IMR-90 (cell line): ENCODE data around the gene SLC2A14. TPM values are rescaled to one million over a fixed set of nuclear protein-coding genes. Genes with fewer than 3 reads are reported as not detected.
A peak's percentile ranks its signal among the peaks of the same experiment; 100 is the strongest.

Experiments
- ATAC-seq: fragments of 200-7000 bp; cut with Tn5 transposase; 2 replicates; pipeline ENCODE4 v1.9.1; 2020; ENCODE audit warnings: low read depth, mild to moderate bottlenecking, moderate library complexity
- BruUV-seq: library from RNA; stranded (reverse); fragments of 400-500 nt; replicated peaks from 2 replicates; lab custom pipeline; 2021; lab: Mats Ljungman, UMichigan
- CTCF ChIA-PET: fragments of 300-600 bp; formaldehyde crosslinking; extraction: SDS; loops from one replicate; lab custom pipeline; 2021; ENCODE audit warnings: antibody characterized with exemption; lab: Yijun Ruan, JAX
- POLR2A ChIA-PET: fragments of 300-600 bp; sonication (Branson Sonifier 250); formaldehyde crosslinking; loops from one replicate; lab custom pipeline; 2022; ENCODE audit warnings: antibody characterized with exemption; ENCODE audit not compliant: unreplicated experiment; lab: Charles Lee
- DNase-seq: peaks from one replicate; pipeline ENCODE4 v3.0.0; 2013
- H2AFZ ChIP-seq: replicated peaks from 2 replicates; pipeline ENCODE3; 2013; ENCODE audit warnings: low read length, mild to moderate bottlenecking; ENCODE audit not compliant: poor library complexity
- H2AK5ac ChIP-seq: 2 replicates; pipeline ENCODE4 v1.6.1; 2013; ENCODE audit warnings: low read depth, low read length, inconsistent platforms
- H2AK9ac ChIP-seq: replicated peaks from 2 replicates; pipeline ENCODE3; 2013; ENCODE audit warnings: mild to moderate bottlenecking, low read depth, low read length, moderate library complexity; ENCODE audit not compliant: poor library complexity
- H2BK120ac ChIP-seq: 2 replicates; pipeline ENCODE4 v1.6.1; 2013; ENCODE audit warnings: low read depth, low read length, inconsistent platforms
- H2BK15ac ChIP-seq: 3 replicates; pipeline ENCODE4 v1.6.1; 2013; ENCODE audit warnings: low read depth, low read length, inconsistent platforms
- H2BK20ac ChIP-seq: 2 replicates; pipeline ENCODE4 v1.6.1; 2013; ENCODE audit warnings: low read depth, mild to moderate bottlenecking, inconsistent platforms, low read length, moderate library complexity
- H2BK5ac ChIP-seq: 2 replicates; pipeline ENCODE4 v1.6.1; 2013; ENCODE audit warnings: mild to moderate bottlenecking, low read depth, low read length, inconsistent platforms; ENCODE audit not compliant: poor library complexity, severe bottlenecking
- H3K14ac ChIP-seq: replicated peaks from 2 replicates; pipeline ENCODE4 v1.6.1; 2013; ENCODE audit warnings: low read depth, low read length, inconsistent platforms
- H3K18ac ChIP-seq: 2 replicates; pipeline ENCODE4 v1.6.1; 2013; ENCODE audit warnings: low read depth, low read length, control low read depth
- H3K23ac ChIP-seq: 2 replicates; pipeline ENCODE4 v1.6.1; 2013; ENCODE audit warnings: low read depth, low read length, inconsistent platforms
- H3K27ac ChIP-seq: 2 replicates; pipeline ENCODE4 v1.5.1; 2013; ENCODE audit warnings: mild to moderate bottlenecking, control low read depth, low read length; ENCODE audit not compliant: insufficient read depth
- H3K27me3 ChIP-seq: 2 replicates; pipeline ENCODE4 v1.6.1; 2013; ENCODE audit warnings: low read length; ENCODE audit not compliant: control insufficient read depth, insufficient read depth
- H3K36me3 ChIP-seq: 2 replicates; pipeline ENCODE4 v1.6.1; 2013; ENCODE audit warnings: low read length, mixed read lengths; ENCODE audit not compliant: control insufficient read depth, insufficient read depth
- H3K4ac ChIP-seq: 2 replicates; pipeline ENCODE4 v1.6.1; 2013; ENCODE audit warnings: low read depth, low read length, inconsistent platforms
- H3K4me1 ChIP-seq: 2 replicates; pipeline ENCODE4 v1.6.1; 2013; ENCODE audit warnings: low read length, mixed read lengths; ENCODE audit not compliant: control insufficient read depth, insufficient read depth
- H3K4me2 ChIP-seq: 2 replicates; pipeline ENCODE4 v1.6.1; 2013; ENCODE audit warnings: low read depth, mild to moderate bottlenecking, control low read depth, low read length, moderate library complexity
- H3K4me3 ChIP-seq: 2 replicates; pipeline ENCODE4 v1.5.1; 2013; ENCODE audit warnings: low read depth, mild to moderate bottlenecking, control low read depth, low read length, moderate library complexity; ENCODE audit not compliant: insufficient read depth
- H3K56ac ChIP-seq: 2 replicates; pipeline ENCODE4 v1.6.1; 2013; ENCODE audit warnings: low read length, inconsistent platforms; ENCODE audit not compliant: insufficient read depth; ENCODE audit errors: extremely low read depth
- H3K79me1 ChIP-seq, 2 experiments: 2 replicates each; pipeline ENCODE4 v1.6.1; 2013; ENCODE audit warnings: low read length in 2 of 2, inconsistent platforms in 1 of 2, low read depth in 1 of 2
- H3K9ac ChIP-seq: 2 replicates; pipeline ENCODE4 v1.6.1; 2013; ENCODE audit warnings: low read depth, low read length, control low read depth
- H3K9me1 ChIP-seq: 2 replicates; pipeline ENCODE4 v1.6.1; 2013; ENCODE audit warnings: low read length, inconsistent platforms; ENCODE audit not compliant: insufficient read depth
- H3K9me3 ChIP-seq: 2 replicates; pipeline ENCODE4 v1.6.1; 2013; ENCODE audit warnings: low read length; ENCODE audit not compliant: control insufficient read depth, insufficient read depth
- H4K20me1 ChIP-seq: 2 replicates; pipeline ENCODE4 v1.6.1; 2013; ENCODE audit warnings: low read length, inconsistent platforms; ENCODE audit not compliant: insufficient read depth
- H4K5ac ChIP-seq: 2 replicates; pipeline ENCODE4 v1.6.1; 2013; ENCODE audit warnings: mild to moderate bottlenecking, low read depth, low read length, control low read depth
- H4K8ac ChIP-seq, 2 experiments: 2 replicates each; pipeline ENCODE4 v1.6.1; 2013; ENCODE audit warnings: low read depth in 2 of 2, low read length in 2 of 2, control low read depth in 1 of 2, inconsistent platforms in 1 of 2
- H4K91ac ChIP-seq: 2 replicates; pipeline ENCODE4 v1.6.1; 2013; ENCODE audit warnings: low read depth, low read length, inconsistent platforms; ENCODE audit not compliant: insufficient read depth
- BHLHE40 ChIP-seq: fragments of 150-350 bp; IDR thresholded peaks from 2 replicates; pipeline ENCODE4 v1.6.1; 2016; ENCODE audit warnings: mild to moderate bottlenecking, low read depth, low read length
- CEBPB ChIP-seq: IDR thresholded peaks from 2 replicates; pipeline ENCODE4 v1.6.1; 2012; ENCODE audit warnings: low read depth, low read length, improper control_type of control experiment
- CHD1 ChIP-seq: IDR thresholded peaks from 2 replicates; pipeline ENCODE4 v1.6.1; 2012; ENCODE audit warnings: low read depth, low read length, improper control_type of control experiment
- MAFK ChIP-seq: IDR thresholded peaks from 2 replicates; pipeline ENCODE4 v1.6.1; 2012; ENCODE audit warnings: low read depth, low read length, improper control_type of control experiment
- MXI1 ChIP-seq: IDR thresholded peaks from 2 replicates; pipeline ENCODE4 v1.6.1; 2012; ENCODE audit warnings: low read depth, mild to moderate bottlenecking, low read length, moderate library complexity, borderline replicate concordance
- NFE2L2 ChIP-seq: fragments of 150-350 bp; IDR thresholded peaks from 2 replicates; pipeline ENCODE4 v1.6.1; 2016; ENCODE audit warnings: low read depth, mild to moderate bottlenecking, low read length
- POLR2A ChIP-seq: IDR thresholded peaks from 2 replicates; pipeline ENCODE4 v1.6.1; 2012; ENCODE audit warnings: mild to moderate bottlenecking, low read depth, low read length
- RAD21 ChIP-seq: IDR thresholded peaks from 2 replicates; pipeline ENCODE4 v1.6.1; 2012; ENCODE audit warnings: low read length, improper control_type of control experiment
- WGBS, 2 experiments: methylation state at CpG; one replicate each; pipeline versions ENCODE4 v1.1.5 to v1.1.7; 2013; ENCODE audit warnings: missing lambda C conversion rate in 2 of 2; ENCODE audit not compliant: insufficient read length in 1 of 2; ENCODE audit errors: extremely low coverage in 2 of 2; 5-methylcytosine and 5-hydroxymethylcytosine counted together
- dilution Hi-C: fragments of 300-500 bp; cut with HindIII; formaldehyde crosslinking; loops from one replicate; pipeline ENCODE4 v1.14.3; 2018; ENCODE audit warnings: low sequenced_read_pairs; ENCODE audit not compliant: unreplicated experiment
- in situ Hi-C: fragments of 300-500 bp; cut with MboI; formaldehyde crosslinking; loops from 3 replicates; pipeline ENCODE4 v1.14.3; 2019; ENCODE audit warnings: low sequenced_read_pairs, inconsistent platforms, mixed read lengths
- intact Hi-C: fragments of 100-400 bp; cut with micrococcal nuclease; formaldehyde crosslinking; loops from 2 replicates; pipeline ENCODE4 v1.10.0; 2022
- polyA plus RNA-seq, 3 experiments: library from polyadenylated mRNA; depleted of rRNA; stranded (reverse); fragments of >200 nt; gene quantifications; 2 replicates each; pipeline ENCODE4 v1.2.3, GENCODE V29; 2012; ENCODE audit warnings: low replicate concordance in 1 of 3
- total RNA-seq: library from RNA; depleted of rRNA; stranded (reverse); fragments of >200 nt; gene quantifications from 2 replicates; pipeline ENCODE4 v1.2.3, GENCODE V29; 2012
- TF ChIP-seq, protein P1 (sequence below): fragments of 150-350 bp; IDR thresholded peaks from 2 replicates; pipeline ENCODE4 v1.6.1; 2016; ENCODE audit warnings: low read depth, mild to moderate bottlenecking, low read length, moderate library complexity, borderline replicate concordance
- TF ChIP-seq, protein P2 (sequence below): conservative IDR thresholded peaks from 2 replicates; pipeline ENCODE4 v1.5.1; 2012; ENCODE audit warnings: mild to moderate bottlenecking, low read depth, low read length, improper control_type of control experiment
- TF ChIP-seq, protein P3 (sequence below): fragments of 150-350 bp; IDR thresholded peaks from 2 replicates; pipeline ENCODE4 v1.6.1; 2017; ENCODE audit warnings: mild to moderate bottlenecking, antibody characterized with exemption, low read length, low read depth

Gene SLC2A14
- total and polyA plus RNA-seq, 2 of the 4 experiments (the other 2 are of a cell fraction): 0.05 TPM; not detected in 1

DNA sequence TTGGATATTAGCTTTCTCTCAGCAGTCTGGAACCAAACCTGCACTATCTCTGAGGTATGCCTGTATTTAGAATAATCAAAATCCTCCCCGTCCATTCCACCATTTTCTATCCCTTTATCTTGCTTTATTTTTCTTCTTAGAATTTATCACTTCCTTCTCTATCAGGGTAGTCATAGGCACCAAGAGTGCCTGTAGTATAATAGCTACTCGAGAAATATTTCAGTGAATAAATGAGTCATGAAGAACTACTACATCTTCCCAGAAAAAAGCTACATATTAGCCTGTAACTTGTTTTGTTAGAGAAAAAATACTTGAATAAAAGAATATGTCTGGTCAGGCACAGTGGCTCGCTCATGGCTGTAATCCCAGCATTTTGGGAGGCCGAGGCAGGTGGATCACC, 4.3 kb downstream of the SLC2A14 start:
- WGBS, 2 experiments: no CpG with 5 or more reads among the region's 4 CpGs
- dilution Hi-C loops: no loop called here

More for the DNA sequence above, 4.3 kb downstream of the SLC2A14 start:
- H4K20me1 ChIP-seq: no peaks in the 10 kb centered on the region
- no peak overlapping the region for H2BK20ac ChIP-seq
- no peak overlapping the region for H4K8ac ChIP-seq
- H3K9me1 ChIP-seq: no peaks in the 10 kb centered on the region
- in situ Hi-C loops (no loop called here), intact Hi-C loops (no loop called here)
- no peak overlapping the region for H3K4me3 ChIP-seq
- H3K56ac ChIP-seq: no peak overlapping the region
- H3K23ac ChIP-seq: no peak overlapping the region
- TF ChIP-seq, protein P1, sequence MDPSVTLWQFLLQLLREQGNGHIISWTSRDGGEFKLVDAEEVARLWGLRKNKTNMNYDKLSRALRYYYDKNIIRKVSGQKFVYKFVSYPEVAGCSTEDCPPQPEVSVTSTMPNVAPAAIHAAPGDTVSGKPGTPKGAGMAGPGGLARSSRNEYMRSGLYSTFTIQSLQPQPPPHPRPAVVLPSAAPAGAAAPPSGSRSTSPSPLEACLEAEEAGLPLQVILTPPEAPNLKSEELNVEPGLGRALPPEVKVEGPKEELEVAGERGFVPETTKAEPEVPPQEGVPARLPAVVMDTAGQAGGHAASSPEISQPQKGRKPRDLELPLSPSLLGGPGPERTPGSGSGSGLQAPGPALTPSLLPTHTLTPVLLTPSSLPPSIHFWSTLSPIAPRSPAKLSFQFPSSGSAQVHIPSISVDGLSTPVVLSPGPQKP: no peak
- TF ChIP-seq POLR2A (no peak), CEBPB (no peak), RAD21 (no peak), NFE2L2 (no peak), CHD1 (no peak), BHLHE40 (no peak), MXI1 (no peak), MAFK (no peak)
- TF ChIP-seq, protein P2, sequence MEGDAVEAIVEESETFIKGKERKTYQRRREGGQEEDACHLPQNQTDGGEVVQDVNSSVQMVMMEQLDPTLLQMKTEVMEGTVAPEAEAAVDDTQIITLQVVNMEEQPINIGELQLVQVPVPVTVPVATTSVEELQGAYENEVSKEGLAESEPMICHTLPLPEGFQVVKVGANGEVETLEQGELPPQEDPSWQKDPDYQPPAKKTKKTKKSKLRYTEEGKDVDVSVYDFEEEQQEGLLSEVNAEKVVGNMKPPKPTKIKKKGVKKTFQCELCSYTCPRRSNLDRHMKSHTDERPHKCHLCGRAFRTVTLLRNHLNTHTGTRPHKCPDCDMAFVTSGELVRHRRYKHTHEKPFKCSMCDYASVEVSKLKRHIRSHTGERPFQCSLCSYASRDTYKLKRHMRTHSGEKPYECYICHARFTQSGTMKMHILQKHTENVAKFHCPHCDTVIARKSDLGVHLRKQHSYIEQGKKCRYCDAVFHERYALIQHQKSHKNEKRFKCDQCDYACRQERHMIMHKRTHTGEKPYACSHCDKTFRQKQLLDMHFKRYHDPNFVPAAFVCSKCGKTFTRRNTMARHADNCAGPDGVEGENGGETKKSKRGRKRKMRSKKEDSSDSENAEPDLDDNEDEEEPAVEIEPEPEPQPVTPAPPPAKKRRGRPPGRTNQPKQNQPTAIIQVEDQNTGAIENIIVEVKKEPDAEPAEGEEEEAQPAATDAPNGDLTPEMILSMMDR: no peak
- TF ChIP-seq, protein P3, sequence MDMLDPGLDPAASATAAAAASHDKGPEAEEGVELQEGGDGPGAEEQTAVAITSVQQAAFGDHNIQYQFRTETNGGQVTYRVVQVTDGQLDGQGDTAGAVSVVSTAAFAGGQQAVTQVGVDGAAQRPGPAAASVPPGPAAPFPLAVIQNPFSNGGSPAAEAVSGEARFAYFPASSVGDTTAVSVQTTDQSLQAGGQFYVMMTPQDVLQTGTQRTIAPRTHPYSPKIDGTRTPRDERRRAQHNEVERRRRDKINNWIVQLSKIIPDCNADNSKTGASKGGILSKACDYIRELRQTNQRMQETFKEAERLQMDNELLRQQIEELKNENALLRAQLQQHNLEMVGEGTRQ: no peak
- ChIA-PET POLR2A (no interaction called here), CTCF (interaction anchor here (0.6 kb wide), 1 partner anchor 38 kb away, joined by 3 read pairs; no protein-coding TSS in a partner anchor)
- no peak overlapping the region for H3K27ac ChIP-seq
- H2BK120ac ChIP-seq: no peak overlapping the region
- H3K79me1 ChIP-seq: no peaks in the 10 kb centered on the region
- no peak overlapping the region for H3K4ac ChIP-seq
- H2BK5ac ChIP-seq: no peak overlapping the region
- DNase-seq (peak; percentile 48), ATAC-seq (peak; percentile 57)
- peaks cover 27% of the 10 kb centered on the region for H3K27me3 ChIP-seq
- H3K18ac ChIP-seq: no peak overlapping the region
- H3K4me1 ChIP-seq: no peaks in the 10 kb centered on the region
- H2AK9ac ChIP-seq: no peak overlapping the region
- no peak overlapping the region for H3K4me2 ChIP-seq
- H4K91ac ChIP-seq: no peak overlapping the region
- BruUV-seq: no TSS peak
- H2BK15ac ChIP-seq: no peak overlapping the region
- no peak overlapping the region for H3K14ac ChIP-seq
- H3K36me3 ChIP-seq: no peaks in the 10 kb centered on the region
- no peak overlapping the region for H2AK5ac ChIP-seq
- no peak overlapping the region for H2AFZ ChIP-seq
- no peak overlapping the region for H3K9ac ChIP-seq
- no peak overlapping the region for H4K5ac ChIP-seq
- no peaks in the 10 kb centered on the region for H3K9me3 ChIP-seq
